Activated CD4-positive, alpha-beta T cell treated with anti-CD3 and anti-CD28 coated beads for 1 hour (primary cell): ENCODE results near the gene NHS.

Source experiments
- DNase-seq: peaks from one replicate; pipeline ENCODE4 v3.0.0-alpha.2; 2020

Gene NHS

DNA sequence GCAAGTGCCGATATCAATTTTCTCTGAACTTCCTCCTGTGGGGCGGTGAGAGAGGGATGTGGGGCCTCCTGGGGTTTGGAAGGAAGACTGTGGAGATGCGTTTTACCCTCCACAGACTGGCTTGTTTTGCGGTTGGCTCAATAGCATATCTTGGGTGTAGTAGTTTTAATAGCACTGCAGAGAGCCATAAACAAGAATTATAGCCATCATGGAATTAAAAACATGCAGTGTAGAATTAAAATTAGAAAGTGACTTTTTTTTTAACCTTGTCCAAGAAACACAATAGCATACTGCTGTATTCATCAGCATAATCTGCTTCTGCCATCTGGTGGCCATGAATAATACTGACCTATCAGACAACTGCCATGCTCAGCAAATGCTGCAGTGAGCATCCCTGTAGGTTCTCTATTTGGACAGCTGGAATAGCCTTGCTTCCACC lies 315.0 kb downstream of the NHS start:
- DNase-seq, result no peak

DNA sequence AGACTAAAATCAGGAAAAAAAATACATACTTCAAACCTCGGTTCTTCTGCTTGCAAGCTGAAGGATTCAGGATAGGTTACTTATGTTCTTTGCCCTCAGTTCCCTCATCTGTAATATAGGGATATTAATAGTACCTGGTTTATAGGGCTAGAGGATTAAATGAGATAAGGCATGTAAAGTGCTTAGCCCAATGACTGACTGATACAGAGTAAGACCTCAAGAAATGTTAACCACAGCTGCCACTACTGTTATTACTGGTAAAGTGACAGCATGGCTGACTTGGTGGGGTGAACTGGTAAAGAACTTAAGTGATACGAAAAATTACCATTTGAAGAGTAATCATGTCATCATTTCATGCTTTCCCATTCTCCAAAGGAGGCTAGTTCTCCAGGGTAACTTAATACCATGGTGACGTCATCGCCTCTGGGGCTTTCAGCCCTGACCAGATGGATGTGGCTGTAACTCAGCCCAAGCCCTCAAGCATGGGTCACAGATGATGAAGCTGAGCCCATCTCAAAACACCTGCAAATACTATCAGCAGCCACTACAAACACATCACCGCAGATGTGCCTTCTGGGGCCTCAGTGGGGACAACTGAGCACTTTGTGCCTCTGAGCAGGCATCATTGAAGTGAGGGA lies 317.8 kb downstream of the NHS start:
- DNase-seq, result no peak

DNA sequence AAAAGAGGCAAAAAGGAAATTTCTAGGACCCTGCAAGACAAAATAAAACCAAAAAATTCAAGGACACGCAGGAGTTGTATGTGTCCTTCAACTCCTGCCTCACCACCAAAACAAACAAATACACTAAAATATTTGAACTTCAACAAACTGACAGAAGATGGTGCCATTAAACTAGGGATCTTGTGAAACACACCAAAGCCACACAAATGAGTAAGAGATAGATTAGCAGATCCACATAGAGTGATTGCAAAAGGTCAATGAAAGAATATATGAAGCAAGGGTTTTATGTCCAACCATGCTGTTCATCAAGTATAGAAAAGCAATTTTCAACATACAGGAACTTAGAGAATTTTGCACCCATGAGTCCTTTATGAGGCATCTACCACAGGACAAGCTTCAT lies 322.2 kb downstream of the NHS start:
- DNase-seq, result no peak

DNA sequence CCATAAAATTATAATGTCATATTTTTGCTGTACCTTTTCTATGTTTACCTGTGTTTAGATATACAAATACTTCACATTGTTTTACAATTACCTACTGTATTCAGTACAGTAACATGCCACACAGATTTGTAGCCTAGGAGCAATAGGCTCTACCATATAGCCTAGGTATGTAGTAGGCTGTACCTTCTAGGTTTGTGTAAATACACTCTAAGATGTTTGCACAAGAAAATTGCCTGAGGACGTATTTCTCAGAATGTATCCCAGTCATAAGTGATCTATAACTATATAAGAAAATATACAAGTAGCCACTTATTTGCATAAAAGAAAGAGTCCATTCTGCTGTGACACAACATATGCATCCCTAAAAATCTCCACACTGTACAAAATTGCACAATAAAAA lies 326.0 kb downstream of the NHS start:
- DNase-seq, result no peak

DNA sequence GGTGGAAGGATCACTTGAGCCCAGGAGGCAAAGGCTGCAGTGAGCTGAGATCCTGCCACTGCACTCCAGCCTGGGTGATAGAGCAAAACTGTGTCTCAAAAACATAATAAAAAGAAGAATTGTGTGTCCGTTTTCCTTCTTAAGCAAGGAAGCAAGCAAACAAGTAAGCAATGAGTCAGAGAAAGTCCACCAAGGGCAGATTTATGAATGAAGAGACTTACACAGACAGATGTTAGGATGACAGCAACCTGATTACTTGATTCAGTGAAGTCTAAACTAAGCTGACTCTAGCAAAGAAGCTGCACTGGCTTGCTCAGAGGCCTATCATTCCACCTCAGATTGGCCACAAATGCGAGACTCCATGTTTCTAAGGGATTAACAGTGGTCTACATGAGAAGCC lies 328.2 kb downstream of the NHS start:
- no peak for DNase-seq

DNA sequence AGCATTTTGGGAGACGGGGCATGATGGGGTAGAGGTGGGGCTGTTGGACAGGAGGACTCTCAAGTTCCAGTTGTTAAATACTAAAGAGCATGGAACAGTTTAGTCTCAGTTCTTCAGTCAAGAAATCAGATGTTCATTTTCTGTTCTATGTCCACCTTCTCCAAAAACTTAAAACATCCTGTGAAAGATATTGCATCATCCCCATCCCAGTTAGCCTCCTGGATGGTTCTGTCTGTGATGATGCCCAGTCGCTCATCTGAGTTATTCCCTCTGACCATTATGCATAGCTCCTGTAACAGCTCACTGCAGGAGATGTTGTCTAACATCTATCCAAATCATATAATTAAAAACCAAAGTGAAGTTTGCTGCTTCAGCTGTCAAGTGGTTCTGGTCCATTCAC lies 330.2 kb downstream of the NHS start:
- no peak for DNase-seq

DNA sequence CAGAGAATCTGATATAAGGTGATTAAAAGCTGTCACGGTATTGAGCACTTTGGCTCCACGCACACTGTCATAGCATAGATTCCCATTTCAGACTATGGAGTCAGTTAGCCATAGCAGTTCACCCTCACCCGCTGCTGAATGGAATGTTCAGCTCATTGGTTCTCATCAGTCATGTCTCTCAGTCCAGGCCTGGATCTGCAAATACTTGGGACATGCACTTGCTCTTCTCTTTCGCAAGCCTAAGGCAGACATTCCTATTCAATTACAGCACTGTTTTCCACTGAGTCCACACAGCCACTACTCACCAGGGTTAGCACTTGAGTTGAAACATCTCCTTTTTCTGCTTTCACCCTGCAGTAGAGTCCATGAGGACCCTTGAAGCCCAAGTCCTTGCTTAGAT lies 331.7 kb downstream of the NHS start:
- DNase-seq, result no peak

DNA sequence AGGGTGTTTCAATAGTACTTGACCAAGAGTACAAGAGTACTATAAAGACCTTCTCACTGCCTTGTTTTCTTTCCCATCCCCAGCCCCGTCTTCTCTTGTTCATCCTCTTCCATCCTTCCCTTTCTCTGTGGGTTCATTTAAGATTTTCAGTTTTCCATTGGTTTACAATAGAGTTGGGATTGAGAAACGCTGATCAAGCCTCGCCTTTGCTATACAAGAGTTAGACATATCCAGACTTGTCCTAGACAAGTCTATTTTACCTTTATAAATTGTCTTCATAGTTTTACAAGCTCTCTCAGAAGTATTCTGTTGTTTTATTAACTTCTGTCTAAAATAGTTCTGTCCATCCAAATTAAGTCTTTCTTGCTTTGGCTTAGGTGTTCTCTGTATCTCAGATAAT lies 332.7 kb downstream of the NHS start:
- DNase-seq, result no peak

DNA sequence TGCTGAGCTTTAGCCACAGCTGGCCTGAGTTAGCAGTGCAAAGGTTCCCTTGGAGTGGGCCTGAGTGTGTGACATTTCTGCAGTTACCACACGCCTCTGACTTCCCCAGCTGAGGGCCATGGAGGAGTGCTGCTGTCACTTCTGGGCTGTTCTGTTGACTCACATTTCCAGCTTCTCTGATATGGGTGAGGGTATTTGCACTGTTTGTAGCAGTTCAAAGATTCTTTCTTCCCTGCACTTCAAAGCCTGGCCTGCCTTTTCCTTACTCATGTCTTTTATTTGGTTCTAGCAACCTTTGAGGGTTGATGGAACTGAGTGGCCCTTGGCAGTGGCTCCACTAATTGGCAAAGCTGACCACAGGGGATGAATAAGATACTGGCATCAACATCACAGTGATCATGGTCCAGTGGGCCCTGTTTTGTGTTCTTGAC lies 335.9 kb downstream of the NHS start:
- DNase-seq, result no peak

DNA sequence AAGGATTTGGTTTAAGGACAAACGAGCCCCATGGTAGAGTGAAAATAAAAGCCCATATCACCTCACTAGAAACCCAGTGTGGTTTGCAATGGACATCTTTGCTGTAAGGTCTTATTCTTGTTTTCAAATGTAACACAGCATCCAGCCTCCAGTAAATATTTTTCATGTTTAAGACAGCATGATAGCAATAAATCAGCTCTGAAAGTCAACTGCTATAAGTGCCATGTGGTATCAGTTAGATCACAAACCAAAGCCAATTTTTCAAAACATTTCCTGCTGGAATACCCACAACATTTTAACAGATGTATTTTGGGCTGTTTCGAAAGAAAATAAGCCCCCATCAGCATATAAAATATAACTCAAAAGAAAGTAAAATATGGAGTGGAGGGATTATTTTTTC lies 338.3 kb downstream of the NHS start:
- no peak for DNase-seq

DNA sequence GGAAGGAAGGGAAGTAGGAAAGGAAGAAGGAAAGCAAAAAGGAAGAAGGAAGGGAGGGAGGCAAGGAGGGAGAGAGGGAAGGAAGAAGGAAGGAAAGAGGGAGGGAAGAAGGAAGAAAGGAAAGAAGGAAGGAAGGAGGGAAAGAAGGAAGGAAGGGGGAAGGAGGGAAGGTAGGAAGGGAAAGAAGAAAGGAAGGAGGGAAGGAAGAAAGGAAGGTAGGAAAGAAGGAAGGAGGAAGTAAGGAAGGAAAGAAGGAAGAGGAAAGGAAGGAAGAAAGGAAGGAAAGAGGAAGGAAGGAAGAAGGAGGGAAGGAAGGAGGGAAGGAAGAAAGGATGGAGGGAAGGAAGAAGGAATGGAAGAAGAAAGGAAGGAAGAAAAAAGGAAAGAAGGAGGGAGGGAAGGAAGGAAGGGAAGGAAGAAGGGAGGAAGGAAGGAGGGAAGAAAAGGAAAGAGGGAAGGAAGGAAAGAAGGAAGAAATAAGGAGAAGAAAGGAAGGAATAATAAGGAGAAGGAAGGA lies 343.7 kb downstream of the NHS start:
- DNase-seq, result no peak

DNA sequence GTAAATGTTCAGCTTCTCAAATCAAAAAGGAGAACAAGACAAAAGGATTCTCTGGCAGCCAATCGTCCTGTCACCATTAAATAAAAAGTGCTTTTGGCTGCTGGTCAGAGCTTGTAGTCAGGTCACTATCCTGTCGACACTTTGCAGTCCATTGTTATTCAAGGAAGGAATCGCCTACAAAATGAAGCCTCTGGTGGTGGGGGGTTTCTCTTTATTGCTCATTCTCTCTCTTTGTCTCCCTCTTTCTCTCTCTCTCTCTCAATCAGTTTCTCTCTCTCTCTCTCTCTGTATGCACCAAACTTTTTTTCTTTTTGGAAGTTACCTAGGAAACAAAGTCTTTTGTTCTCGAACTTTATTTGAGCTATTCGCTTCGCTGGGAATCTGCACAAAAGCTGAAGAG lies 344.7 kb downstream of the NHS start:
- DNase-seq, result no peak

DNA sequence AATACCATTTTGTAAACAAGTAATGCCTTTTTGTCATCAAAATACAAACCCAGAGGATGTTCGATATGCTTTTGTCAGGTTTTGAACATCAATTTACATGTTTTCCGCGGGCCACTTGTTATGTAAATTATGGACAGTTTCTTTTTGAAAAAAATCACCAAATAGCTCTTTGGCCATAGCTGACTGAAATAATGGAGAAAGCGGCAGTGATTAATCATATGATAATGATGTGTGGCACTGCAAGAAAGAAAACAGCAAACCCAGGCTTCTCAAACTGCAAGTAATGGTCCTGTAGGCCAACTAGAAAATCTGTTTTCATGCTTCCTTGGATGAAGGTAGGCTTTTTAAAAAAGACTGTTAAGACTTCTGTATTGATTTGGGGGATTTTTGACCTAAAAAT lies 346.7 kb downstream of the NHS start:
- no peak for DNase-seq

DNA sequence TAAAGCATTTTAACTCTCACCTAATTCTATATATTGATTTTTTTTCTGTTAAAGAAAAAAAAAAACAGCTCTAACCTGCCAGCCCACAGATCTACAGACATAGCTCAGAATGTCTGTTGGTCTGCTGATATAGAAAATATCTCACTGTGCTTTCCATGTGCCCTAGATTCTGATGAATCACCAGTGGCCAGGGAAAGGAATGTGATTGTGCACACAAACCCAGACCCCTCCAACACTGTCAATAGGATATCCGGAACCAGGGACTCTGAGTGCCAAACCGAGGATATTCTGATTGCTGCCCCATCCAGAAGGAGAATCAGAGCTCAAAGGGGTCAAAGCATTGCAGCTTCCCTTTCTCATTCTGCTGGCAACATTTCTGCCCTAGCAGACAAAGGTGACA lies 350.2 kb downstream of the NHS start:
- no peak for DNase-seq

DNA sequence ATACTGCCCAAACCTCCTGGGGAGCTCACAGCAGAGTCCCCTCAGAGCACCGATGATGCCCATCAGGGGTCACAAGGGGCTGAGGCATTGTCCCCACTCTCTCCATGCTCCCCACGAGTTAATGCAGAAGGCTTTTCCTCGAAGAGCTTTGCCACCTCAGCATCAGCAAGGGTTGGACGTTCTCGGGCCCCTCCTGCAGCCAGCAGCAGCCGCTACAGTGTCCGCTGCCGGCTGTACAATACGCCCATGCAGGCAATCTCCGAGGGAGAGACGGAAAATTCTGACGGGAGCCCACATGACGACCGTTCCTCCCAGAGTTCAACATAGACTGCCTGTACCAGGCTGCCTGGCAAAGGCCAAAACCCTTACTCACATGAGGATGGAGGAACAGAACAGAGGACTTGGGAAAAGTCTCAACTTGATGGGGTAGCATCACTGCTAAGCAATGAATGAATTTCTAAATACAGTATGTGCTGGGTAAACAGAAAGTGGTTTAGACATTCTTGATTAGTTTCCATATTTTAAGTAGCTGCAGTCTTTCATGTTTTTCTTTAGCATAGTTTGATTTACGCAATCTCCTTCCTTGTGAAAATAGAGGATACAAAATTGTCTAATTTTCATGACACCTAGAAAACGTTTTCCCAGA lies 357.3 kb downstream of the NHS start:
- no peak for DNase-seq

DNA sequence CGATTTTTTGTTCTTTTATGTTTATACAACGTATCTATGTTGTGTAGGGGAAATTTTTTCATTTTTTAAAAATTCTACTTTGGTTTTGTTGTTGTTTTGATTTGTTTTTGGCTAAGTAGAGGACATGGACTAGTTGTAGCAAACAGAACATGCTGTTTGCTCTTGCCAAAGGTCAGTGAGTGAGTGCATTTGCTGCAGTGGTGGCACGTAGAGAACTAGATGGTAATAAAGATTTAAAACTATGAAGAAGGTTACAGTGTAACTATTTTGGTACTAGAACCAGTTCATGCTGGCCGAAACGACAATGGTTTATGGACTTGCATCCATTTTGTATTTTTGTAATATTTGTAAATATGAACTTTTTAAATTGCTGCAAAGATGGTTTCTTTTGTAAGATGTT lies 360.4 kb downstream of the NHS start:
- DNase-seq, result no peak

DNA sequence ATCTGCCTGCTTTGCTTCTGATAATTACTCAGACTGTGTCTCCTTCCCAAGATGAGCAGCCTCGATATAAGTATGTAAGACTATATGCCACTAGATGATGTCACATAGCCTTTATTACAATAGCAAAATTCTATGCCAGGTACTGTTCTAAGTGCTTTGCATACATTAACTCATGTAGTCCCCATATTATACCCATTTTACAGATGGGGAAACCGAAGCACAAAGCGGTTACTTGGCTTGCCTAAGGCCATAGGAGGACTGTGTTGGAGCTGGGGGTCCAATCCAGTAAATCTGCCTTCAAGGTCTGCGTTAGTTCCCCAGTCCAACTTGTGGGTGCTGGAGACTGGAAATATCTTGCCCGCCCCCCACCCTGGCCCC lies 361.5 kb downstream of the NHS start:
- DNase-seq, result no peak

DNA sequence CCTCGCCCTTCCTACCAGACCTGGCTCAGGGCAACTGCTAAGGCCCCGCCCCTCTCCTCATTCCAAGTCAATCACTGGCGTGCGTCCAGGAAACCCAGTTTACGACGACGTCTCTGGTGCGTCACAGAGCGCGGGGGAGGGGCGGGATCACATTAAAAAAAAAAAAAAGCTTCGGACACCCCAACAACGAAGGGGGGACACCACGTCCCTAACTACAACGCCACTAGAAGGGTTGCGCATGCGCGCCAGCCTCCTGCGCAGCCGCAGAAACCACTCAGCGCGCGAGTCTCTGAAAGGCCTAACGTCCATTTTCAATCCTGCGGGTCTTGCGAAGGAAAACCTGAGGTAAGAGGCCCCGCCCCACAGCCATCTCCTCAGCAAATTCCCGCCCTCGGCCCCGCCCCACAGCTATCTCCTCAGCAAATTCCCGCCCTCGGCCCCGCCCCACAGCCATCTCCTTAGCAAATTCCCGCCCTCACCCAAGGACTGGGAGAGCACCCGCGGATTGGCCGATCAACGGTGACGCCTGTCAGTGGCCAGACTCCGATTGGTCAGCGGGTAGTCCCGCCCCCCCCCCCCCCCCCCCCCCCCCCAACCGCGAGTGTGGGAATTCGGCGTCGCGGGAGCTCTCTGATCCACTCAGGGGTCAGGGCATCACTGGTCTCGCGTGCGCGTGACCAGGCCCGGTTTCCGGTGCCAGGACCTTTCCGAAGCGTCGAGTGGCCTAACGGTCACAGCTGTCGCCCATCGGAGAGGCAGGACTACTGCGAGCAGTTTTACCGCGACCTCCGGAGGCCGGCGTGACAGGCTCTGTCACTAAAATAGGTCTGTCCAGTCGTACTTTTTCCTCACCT lies 362.1 kb downstream of the NHS start, which contains the start of gene SCML1:
SCML1 (plus strand) TSS at position 638 of the 854 bp plus-strand sequence. CDS start 6,694 bp downstream, outside the sequence.
- peak; percentile 81 for DNase-seq

DNA sequence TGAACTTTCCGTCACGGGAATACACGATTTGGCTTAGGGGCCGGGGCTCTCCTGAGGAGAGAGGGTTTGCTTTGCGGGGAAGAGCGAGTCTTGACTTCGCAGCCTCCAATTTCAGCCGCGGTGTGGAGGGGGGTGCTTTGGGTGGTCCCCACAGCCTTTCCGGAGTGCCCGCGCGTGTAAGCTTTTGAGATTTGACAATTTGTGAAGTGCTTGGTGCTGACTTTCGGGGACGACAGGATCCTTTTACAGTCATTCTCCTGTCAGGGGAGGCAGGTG lies 362.6 kb downstream of the NHS start:
- DNase-seq, result peak; percentile 9

DNA sequence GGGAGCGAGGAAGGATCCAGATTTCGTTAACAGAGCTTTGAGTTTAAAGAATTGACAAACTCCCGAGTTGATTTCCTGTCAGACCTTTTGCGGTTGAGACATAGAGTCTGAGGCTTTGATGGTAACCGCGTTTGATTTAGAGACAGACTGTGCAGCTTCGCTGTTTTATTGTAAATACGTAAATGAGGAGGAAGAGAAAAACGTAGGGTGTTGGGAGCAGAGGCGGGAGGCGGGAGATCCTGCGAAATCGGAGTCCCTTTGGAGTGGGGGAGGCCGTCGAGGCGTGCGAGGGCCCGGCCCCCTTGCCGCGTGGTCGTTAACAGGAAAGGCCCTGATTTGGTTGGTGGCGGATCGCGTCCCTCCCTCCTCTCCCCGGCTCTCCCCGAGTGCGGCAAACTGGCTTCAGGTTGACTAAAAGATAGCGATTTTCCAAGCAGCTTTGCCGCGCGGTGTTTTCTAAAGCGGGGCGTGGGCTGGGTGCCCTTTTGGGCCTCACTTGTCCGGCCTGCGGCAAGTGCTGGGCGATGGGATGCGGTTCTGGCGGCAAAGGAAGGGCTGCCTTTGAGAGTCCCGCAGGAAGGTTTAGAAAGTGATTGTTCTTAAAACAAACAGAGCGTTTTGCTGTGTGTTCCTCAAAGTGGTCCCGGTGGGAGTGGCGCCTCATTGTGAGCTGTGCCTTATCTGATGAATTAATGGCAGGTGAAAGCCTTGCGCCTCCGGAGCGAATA lies 363.1 kb downstream of the NHS start:
- peak; percentile 14 for DNase-seq

DNA sequence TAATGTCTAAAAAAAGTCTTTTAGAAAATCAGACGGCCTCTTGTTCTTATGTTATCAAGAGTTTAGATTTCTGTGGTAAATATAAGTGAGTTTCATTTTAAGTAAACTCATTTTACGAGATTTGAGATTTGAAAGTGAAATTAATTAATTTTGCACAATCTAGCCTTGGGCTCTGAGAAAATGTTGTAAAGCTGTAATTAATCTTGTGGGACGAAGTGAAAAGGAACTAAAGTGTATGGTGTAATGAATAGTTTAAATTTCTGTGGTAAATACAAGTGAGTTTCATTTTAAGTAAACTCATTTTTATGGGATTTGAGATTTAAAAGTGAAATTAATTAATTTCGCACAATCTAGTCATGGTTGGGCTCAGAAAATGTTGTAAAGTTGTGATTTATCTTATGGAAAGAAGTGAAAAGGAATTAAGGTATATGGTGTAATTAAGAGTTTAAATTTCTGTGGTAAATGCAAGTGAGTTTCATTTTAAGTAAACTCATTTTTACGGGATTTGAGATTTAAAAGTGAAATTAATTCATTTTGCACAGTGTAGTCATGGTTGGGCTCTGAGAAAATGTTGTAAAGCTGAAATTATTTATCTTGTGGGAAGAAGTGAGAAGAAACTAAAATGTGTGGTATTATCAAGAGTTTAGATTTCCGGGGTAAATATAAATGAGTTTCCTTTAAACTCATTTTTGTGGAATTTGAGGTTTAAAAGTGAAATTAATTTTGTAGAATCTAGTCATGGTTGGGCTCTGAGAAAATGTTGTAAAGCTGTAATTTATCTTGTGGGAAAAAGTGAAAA lies 363.9 kb downstream of the NHS start:
- DNase-seq, result no peak
